IMR-90 (cell line): ENCODE data around the gene NPIPA3.

ENCODE experiments used
- CEBPB ChIP-seq: IDR thresholded peaks from 2 replicates; pipeline ENCODE4 v1.6.1; 2012; ENCODE audit warnings: low read depth, low read length, improper control_type of control experiment
- CHD1 ChIP-seq: IDR thresholded peaks from 2 replicates; pipeline ENCODE4 v1.6.1; 2012; ENCODE audit warnings: low read depth, low read length, improper control_type of control experiment
- CTCF ChIP-seq: conservative IDR thresholded peaks from 2 replicates; pipeline ENCODE4 v1.5.1; 2012; ENCODE audit warnings: mild to moderate bottlenecking, low read depth, low read length, improper control_type of control experiment
- FOS ChIP-seq: fragments of 150-350 bp; IDR thresholded peaks from 2 replicates; pipeline ENCODE4 v1.6.1; 2016; ENCODE audit warnings: low read depth, low read length
- MAFK ChIP-seq: IDR thresholded peaks from 2 replicates; pipeline ENCODE4 v1.6.1; 2012; ENCODE audit warnings: low read depth, low read length, improper control_type of control experiment
- MAZ ChIP-seq: IDR thresholded peaks from 2 replicates; pipeline ENCODE4 v1.6.1; 2012; ENCODE audit warnings: low read depth, mild to moderate bottlenecking, low read length, improper control_type of control experiment, moderate library complexity, borderline replicate concordance
- NFE2L2 ChIP-seq: fragments of 150-350 bp; IDR thresholded peaks from 2 replicates; pipeline ENCODE4 v1.6.1; 2016; ENCODE audit warnings: low read depth, mild to moderate bottlenecking, low read length
- POLR2A ChIP-seq: IDR thresholded peaks from 2 replicates; pipeline ENCODE4 v1.6.1; 2012; ENCODE audit warnings: mild to moderate bottlenecking, low read depth, low read length
- RAD21 ChIP-seq: IDR thresholded peaks from 2 replicates; pipeline ENCODE4 v1.6.1; 2012; ENCODE audit warnings: low read length, improper control_type of control experiment
- USF2 ChIP-seq: fragments of 150-350 bp; IDR thresholded peaks from 2 replicates; pipeline ENCODE4 v1.6.1; 2017; ENCODE audit warnings: mild to moderate bottlenecking, antibody characterized with exemption, low read length, low read depth

- no peak for TF ChIP-seq CTCF
- no peak for TF ChIP-seq MAZ
- TF ChIP-seq MAFK = no peak
- TF ChIP-seq NFE2L2 = no peak
- TF ChIP-seq CEBPB = no peak
- no peak for TF ChIP-seq FOS
- TF ChIP-seq POLR2A = no peak
- TF ChIP-seq USF2 = no peak
- TF ChIP-seq RAD21 = no peak
- TF ChIP-seq CHD1 = no peak
Observed at GRCh38 chr16:14678748-14679497, 24.3 kb upstream of the NPIPA3 start.
